Measurements from ENCODE around the gene EHBP1. TPM values are rescaled to one million over a fixed set of nuclear protein-coding genes. Genes with fewer than 3 reads are reported as not detected.

EHBP1 gene
- 21.3 and 29.3 TPM in 2 replicates for total RNA-seq

DNA sequence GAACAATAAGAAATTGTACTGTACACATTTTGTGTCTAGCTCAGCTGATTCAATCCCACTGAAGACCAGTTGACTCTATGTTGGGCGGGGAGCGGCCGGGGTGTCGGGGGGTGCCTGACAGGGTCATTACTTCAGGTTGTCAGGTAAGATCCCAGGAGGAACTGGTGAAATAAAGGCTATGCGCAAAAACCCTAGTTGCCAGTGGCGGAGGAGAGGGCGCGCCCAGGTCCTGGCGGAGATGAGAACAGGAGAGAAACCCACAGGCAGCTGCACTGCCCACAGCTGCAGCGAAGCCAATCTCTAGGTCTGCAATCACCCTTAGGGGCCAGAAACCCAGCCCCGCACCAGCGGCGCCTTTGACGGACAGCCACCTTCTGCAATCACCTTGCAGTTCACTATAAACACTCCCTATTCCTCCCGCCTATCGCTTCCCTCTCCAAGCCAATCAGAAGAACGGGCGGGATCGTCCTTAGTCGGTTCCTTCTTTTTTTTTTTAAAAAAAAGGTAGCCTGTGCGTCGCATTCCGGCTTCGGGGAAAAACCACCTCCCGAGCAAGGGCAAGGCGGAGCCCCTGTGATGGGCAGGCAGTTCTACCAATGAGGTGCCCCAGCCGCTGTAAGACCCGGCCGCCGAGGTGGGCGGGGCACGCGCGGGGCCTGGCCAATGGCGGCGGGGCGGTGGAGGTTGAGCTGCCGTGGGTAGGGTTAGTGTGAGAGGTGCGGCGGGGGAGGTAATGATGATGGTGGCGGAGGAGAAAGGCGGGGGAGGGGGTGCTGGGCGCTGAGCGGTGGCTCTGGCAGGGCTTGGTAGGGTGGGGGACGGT, at the start of gene EHBP1:
EHBP1 (plus strand) TSS at position 707 of the 823 bp plus-strand sequence. CDS start 1,479 bp downstream, outside the sequence.
- DNase-seq (ENCODE audit: extremely low read depth, low read depth, low spot score), result peak; percentile 98

DNA sequence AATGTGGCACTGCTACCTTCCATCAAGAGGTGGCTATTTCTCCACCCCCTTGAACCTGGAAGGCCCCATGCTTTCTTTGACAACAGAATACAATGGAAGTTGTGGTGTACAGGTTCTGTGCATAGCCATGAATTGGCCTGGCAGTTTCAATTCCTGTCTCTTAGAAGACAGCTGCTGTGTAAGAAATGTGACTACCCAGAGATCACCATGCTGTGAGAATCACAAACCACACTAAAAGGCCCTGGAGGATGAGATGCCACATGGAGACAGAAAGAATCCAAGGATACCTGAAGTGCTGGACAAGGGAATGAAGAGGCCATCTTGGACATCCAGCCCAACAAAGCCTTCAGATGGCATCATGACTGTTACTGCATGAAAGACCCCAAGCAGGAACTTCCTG, 47.7 kb upstream of the EHBP1 start:
- DNase-seq (ENCODE audit: extremely low read depth, low read depth, low spot score), result no peak

DNA sequence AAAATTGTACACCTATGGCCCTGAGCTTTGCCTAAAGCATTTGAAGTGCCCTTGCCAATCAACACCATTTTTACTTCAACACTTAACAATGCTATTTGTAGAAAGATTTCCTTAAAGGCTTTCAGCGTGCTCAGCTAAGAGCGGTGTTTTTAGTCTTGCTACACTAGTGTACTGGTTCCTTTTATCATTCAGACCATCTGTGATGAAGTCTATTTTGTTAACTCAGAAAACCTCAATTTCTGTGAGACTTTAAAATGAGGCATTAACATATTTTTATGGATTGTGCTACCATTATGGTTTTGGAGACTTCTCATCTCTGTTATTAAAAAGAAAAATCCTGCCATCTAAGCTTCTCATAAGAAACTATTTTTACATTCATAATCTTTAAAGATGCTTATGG, 46.6 kb upstream of the EHBP1 start:
- DNase-seq (ENCODE audit: extremely low read depth, low read depth, low spot score), result no peak

DNA sequence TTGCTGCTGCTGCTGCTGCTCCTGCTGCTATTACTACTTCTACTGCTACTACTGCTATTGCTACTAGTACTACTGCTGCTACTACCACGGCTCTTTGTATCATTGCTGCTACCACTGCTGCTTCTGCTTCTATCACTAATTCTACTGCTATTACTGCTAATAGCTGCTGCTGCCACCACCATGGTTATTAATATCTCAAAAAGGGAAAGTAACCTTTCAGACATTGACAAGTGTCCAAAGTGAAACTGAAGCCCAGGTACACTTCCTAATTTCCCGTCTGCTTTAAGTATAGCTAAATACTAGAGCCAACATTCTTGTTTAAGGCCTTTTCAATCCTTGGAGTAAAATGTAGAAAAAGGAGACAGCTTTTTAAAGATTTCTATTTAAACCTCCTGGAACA, 45.4 kb upstream of the EHBP1 start:
- no peak for DNase-seq (ENCODE audit: extremely low read depth, low read depth, low spot score)

DNA sequence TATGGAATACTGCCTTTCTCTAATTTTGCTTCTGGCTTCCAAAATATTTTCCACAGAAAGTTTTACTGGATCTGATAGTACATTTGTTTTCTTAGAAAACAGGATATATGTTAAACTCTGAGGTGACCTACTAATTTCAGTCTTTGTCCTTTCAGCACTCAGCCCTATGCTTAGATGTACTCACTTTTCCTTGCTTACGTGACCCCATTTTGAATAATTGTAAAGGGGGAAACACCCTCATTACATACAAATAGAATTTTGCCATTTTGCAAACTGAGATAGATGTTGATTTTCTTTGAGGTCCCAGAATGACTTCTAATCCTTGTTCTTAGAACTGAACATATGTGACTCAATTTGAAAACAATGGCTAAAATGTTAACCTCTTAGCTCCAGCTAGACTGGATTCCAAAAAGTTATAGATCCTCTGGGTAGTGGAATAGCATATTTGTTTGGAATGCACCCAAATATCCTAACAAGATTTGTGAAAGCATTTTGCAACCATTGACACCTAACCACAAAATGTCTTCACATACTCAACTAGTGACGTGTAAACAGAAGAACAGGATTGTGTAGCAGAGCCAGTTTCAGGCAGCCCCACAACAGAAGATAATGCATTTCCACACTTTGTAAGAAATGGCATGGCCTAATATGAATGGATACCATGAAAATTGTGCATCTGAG, 44.8 kb upstream of the EHBP1 start:
- DNase-seq (ENCODE audit: extremely low read depth, low read depth, low spot score), result no peak

DNA sequence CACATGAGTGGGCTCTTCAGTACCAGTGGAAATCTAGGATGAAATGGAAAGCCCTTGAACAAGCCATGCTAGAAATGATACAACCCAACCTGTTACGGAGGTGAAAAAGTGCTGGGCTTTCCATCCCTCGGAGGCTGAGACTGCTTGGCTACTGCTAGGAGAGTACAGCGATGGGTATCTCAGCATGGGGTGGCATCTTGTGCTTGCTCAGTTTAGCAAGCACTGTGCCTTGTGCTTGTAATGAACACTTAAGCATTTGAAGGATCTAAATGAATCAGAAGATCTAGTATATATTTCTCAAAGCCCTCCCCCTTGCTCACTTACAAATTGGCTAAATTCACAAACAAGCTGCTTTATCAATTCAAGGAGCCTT, 44.3 kb upstream of the EHBP1 start:
- no peak for DNase-seq (ENCODE audit: extremely low read depth, low read depth, low spot score)

DNA sequence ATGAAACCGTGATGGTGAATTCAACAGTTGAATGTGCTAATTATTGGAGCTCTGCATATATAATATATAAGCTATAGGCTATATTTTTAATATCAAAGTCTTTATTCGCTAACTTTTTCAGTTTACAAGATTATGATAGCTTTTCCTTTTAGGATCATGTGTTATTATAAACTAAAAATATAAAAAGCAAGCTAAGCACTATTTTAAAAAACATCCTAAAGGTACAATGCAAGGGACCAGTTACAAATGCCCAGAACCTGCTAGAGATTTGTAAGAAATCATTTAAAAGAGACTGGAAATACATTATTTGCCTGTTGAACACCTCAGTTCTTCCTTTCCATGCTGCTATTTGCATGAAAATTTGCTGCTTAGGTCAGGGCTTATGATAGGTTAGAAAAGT, 43.4 kb upstream of the EHBP1 start:
- no peak for DNase-seq (ENCODE audit: extremely low read depth, low read depth, low spot score)

DNA sequence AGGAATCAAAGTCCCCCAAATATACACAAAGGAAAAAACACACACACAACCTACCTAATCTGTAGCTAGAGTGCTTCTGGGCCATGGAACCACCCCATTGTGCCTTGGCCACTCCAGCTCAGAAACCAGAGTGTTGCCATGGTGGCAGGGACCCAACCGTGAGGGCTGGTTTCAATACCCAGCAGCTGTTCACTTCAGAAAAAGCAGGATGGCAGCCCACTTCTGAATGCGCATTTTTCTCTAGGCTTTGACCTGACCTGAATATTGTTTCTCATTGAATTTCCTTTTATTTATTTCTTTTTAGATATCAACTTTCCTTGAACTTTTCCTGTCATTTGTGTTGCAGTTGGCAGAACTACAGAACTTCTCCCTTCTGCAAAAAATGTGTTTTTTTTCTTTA, 43.0 kb upstream of the EHBP1 start:
- no peak for DNase-seq (ENCODE audit: extremely low read depth, low read depth, low spot score)

DNA sequence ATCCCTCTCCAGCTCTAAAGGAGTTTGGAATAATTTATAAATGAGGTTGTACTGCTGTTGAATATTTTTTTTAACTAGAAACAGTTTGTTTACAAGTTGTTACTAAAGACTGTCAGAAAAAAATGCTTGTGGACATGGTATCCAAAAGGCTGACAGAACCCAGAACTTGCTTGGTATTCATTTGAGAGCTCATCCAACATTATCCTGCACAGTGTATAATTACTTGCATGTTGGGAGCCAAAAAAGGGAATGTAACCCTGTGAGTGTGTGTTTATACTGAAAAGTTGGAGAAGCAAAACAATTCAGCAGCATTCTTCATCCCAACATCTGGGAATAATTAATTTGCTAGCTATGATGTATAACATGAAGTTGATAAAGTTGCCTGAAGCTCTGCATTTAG, 42.1 kb upstream of the EHBP1 start:
- no peak for DNase-seq (ENCODE audit: extremely low read depth, low read depth, low spot score)

DNA sequence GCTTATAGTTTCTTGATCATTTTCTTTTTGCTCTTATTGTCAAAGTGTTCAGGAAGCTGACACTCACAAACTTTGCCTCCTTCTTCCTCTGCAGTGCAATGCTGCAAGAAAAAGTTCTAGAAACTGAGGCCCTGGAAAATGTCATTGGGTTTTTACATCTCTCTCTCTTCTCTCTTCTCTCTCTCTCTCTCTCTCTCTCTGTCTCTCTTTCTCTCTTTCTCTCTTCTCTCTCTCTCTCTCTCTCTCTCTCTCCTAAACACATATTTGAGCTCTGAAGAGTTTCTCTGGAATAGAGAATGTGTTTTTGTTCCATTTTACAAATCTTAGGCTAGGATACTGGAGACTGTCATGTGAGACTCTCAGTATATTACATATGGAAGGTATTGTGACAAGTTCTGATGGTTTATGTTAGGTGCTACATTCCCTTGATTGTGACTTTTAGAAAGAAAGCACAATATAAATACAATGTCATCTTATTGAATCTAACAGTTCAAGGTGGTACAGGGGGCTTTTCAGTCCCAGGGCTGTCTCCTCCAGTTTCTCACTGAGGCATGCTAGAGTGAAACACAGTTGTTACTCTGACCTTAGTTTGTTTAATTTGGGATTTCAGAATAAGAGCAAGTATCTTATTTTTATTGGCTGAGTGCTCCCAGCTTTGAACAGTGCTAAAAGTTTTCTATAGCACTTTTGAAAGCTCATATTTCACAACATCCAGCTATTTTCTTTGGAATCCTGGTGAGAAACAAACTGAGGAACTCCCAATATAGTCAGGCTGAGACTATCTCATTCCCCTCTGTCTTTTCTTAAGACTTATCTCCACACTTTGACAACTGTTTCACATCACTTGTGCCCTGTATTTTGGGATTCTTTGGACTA, 41.4 kb upstream of the EHBP1 start:
- DNase-seq (ENCODE audit: extremely low read depth, low read depth, low spot score), result no peak

DNA sequence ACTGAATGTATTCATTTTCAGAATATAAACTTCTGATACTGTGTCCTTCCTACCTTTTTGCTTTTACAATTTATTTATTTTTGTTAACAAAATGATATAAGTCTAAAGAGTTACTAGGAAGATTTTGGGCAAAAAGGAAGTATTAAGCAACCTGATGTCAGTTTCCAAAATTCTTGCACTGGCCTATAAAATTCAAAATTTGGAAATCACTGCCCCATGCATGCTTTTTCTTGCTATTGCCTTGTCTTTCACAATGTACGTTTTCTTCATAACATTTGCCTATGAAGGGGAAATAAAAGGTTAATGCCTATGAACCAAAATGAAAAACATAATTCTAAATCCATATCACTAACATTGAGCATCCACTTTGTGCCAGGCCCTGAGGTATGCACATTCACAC, 40.1 kb upstream of the EHBP1 start:
- no peak for DNase-seq (ENCODE audit: extremely low read depth, low read depth, low spot score)

DNA sequence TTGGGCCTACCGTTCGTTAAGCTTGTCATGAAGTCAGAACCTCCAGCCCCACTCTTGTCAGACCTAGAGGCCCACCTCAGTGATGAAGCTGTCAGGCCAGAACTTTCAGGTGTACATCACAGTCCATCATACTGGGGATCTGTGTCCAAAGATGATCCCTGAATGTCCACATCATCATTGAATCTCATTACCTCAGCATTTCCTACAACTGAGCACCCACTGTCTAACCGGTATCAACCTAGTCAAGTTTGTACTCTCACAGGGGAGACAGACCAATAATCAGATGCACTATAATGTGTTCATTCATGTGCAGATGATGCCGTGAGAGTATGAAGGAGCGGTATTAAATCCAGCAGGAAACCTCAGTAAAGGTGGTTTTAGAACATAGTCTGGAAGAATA, 36.3 kb upstream of the EHBP1 start:
- DNase-seq (ENCODE audit: extremely low read depth, low read depth, low spot score), result no peak

DNA sequence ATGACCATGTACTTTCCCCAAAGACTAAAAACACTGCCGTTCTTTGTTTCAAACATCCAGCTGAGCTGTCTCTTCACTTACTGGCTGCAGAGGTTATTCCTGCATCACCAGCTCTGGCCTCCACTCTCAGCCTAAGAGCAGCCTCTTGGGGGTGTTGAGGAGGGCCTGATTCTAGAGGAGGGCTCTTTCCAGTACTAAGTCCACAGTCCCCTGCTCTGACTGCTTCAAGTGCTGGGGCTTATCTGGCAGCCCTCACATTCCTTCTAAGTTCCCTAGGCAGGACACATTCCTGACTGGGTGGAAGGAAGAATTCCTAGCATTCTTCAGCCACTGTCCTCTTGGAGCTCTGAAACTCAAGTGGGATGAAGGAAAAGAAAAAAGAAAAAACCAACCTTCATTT, 32.9 kb upstream of the EHBP1 start:
- no peak for DNase-seq (ENCODE audit: extremely low read depth, low read depth, low spot score)

DNA sequence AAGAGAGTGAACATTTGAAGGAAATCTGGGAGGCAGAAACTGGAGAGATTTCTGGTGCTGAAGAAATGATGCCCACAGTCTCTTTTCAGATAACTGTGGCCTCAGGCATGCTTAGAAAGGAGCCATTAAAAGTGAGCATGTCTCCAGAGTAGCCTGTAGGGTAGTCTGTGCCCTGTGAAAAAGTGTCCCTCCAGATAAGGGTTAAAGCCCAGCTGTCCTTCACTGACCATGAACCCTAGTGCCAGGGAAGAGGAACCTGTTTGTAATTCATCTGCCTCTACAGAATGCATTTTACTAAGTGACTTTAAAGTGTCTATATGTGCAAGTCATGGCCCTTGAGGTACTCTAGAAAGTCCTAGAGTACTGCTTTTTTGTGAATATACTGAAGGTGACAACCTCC, 30.5 kb upstream of the EHBP1 start:
- DNase-seq (ENCODE audit: extremely low read depth, low read depth, low spot score), result no peak

DNA sequence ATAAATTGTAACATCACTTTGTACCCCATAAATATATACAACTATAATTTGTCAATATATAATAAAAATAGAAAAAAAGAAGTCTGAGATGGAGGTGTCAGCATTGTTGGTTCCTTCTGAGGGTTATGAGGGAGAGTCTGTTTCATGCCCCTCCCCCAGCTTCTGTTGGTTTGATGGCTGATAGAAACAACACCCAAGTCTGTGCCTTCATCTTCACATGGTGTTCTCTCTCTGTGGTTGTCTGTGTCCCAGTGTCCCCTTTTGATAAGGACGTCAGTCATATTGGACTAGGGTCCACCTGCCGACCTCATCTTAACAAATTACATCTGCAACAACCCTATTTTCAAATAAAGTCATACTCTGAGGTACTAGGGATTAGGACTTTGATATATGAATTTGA, 20.3 kb upstream of the EHBP1 start:
- no peak for DNase-seq (ENCODE audit: extremely low read depth, low read depth, low spot score)

DNA sequence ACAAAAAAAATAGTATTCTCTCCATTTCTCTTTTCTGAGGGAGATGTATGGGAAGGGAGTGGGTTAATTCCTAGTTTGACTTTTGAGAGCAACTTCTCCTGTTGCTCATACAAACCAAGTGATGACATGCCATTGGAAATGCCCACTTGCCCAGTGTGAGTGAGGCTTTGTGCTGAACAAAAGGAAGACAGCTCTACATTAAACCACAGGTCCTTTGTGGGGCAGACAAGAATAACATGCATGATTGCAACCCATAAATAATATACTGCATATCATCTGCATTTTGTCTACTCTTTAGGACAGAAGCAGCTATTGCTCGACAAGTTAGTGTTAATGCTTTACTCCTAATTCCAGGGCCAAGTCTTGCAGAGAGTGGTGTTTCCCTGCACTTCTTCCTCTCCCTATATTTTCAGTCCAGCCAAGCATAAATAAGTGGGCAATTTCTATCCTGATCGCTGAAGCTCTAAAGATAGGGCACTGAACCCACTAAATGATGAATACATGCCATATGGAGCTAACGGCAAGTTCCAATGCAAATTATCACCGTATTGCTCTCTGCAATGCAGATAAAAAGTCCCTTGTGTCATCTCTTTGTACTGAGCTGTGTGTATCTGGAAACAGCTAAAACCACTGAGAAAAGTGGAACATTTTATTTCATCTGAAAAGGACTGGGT, 19.4 kb upstream of the EHBP1 start:
- no peak for DNase-seq (ENCODE audit: extremely low read depth, low read depth, low spot score)

DNA sequence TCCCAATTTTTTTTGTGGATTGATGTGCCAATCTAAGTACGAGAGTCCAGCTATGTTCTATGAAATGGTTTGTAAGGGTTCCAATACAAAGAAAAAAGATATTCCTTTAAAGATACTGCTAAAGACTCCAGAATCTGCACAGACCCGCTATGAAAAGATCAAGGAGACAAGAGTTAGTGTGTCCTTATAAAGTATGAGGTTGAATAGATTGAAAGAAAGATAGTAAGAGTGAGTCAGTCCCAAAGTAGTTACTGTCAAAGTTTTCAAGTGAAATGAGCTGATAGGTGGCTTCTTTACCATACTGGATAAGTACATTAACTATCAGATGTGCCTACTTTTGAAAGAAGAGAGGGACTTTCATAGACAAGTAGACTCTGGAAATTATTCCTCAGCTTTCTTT, 17.9 kb upstream of the EHBP1 start:
- no peak for DNase-seq (ENCODE audit: extremely low read depth, low read depth, low spot score)

DNA sequence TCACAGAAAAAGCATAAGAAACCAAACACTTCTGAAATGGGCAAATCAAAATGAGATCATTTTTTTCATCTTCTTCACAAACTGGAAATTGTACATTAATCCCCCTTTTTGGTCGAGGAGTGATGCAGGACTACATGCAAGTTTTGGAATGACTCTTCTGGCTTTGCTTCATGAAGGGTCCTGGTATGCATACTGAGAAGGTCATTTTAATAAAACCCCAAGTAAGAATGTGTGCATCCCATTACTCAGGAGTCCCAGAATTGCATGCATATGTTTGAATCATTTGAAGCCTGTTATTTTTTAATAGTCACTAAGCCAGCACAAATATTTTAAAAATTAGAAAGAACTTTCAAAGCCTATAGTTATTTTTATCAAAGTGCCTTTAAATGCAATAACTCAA, 16.7 kb upstream of the EHBP1 start:
- DNase-seq (ENCODE audit: extremely low read depth, low read depth, low spot score), result no peak

DNA sequence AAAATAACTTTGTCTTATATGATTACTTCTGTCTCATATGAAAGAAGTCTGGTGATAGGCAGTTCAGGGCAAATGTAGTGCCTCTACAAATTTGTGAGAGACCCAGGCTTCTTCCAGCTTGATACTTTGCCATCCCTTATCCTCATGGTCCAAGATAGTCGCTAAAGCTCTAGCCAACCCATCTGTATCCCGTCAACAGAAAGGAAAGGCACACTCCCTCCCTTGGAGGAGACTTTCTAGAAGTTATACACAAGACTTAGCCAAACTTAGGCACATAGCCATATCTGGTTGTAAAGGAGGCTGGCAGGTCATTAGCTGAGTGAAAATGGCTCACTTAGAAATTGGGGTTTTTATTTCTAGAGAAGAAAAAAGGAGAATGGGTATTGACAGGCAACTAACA, 14.3 kb upstream of the EHBP1 start:
- no peak for DNase-seq (ENCODE audit: extremely low read depth, low read depth, low spot score)

DNA sequence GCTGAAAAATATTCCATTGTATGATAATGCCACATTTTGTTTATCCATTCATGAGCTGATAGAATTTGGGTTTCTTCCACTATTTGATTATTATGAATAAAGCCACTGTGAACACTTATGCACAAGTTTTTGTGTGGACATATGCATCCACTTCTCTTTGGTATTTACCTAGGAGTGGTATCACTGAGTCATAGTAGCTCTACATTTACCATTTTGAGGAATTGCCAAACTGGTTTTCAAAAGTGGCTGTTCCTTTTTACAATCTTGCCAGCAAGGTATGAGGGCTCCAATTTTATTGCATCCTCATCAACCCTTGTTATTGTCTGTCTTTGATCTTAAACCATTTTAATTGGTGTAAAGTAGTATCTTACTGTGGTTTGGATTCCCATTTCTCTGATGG, 13.3 kb upstream of the EHBP1 start:
- DNase-seq (ENCODE audit: extremely low read depth, low read depth, low spot score), result no peak

DNA sequence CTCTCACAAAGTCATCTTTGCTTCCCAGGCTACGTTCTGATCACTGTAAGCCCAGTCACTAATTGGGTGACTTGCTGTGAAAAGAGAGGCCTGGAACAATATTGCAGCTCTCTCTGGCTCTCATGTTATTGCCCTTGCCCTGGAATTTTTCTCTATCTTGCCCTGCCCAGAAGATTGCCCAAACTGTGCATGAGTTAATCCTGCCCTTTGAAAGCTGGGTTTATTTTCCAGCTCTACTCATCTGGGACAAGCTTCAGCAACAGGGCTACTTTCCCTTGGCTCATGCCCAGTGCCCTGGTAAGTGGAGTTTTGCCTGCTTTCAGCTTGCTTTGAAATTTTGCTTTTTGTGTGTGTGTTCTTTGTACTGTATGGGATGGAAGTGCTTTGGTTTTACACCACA, 6.9 kb upstream of the EHBP1 start:
- no peak for DNase-seq (ENCODE audit: extremely low read depth, low read depth, low spot score)
